Right forelimb (tissue), 1 donor: ENCODE measurements around the gene CTNND2.

Experiments
- DNase-seq: peaks from one replicate; pipeline ENCODE4 v3.0.0-alpha.2; 2018

The CTNND2 gene

GRCh38 chr5:11000515-11001353, 903.5 kb downstream of the CTNND2 start:
- DNase-seq: no peak

GRCh38 chr5:10999714-11000113, 904.5 kb downstream of the CTNND2 start:
- no peak for DNase-seq

- DNase-seq: no peak
Observed at GRCh38 chr5:10995891-10996290, 908.4 kb downstream of the CTNND2 start.

GRCh38 chr5:10994091-10994986, 909.9 kb downstream of the CTNND2 start:
- no peak for DNase-seq

- no peak for DNase-seq
Observed at GRCh38 chr5:10990634-10991033, 913.6 kb downstream of the CTNND2 start.

- DNase-seq: no peak
Observed at GRCh38 chr5:10989577-10990263, 914.5 kb downstream of the CTNND2 start.

GRCh38 chr5:10988622-10989021, 915.6 kb downstream of the CTNND2 start:
- DNase-seq: no peak

- DNase-seq: peak; percentile 72
Observed at GRCh38 chr5:10987925-10988504, 916.2 kb downstream of the CTNND2 start.

GRCh38 chr5:10987276-10987924, 916.8 kb downstream of the CTNND2 start:
- DNase-seq: no peak

- DNase-seq: no peak
Observed at GRCh38 chr5:10985721-10986110, 918.5 kb downstream of the CTNND2 start.

- no peak for DNase-seq
Observed at GRCh38 chr5:10985091-10985720, 919.0 kb downstream of the CTNND2 start.

- no peak for DNase-seq
Observed at GRCh38 chr5:10984021-10984715, 920.1 kb downstream of the CTNND2 start.

- no peak for DNase-seq
Observed at GRCh38 chr5:10982626-10983025, 921.6 kb downstream of the CTNND2 start.

- DNase-seq: no peak
Observed at GRCh38 chr5:10981932-10982331, 922.3 kb downstream of the CTNND2 start.

- DNase-seq: no peak
Observed at GRCh38 chr5:10977011-10977410, 927.2 kb downstream of the CTNND2 start.

GRCh38 chr5:10975945-10976344, 928.3 kb downstream of the CTNND2 start:
- DNase-seq: no peak

- DNase-seq: no peak
Observed at GRCh38 chr5:10974850-10975249, 929.4 kb downstream of the CTNND2 start.

GRCh38 chr5:10973316-10973715, 930.9 kb downstream of the CTNND2 start:
- DNase-seq: no peak

GRCh38 chr5:10969684-10970180, 934.5 kb downstream of the CTNND2 start:
- no peak for DNase-seq

- DNase-seq: no peak
Observed at GRCh38 chr5:10964806-10965205, 939.4 kb downstream of the CTNND2 start.

GRCh38 chr5:10958728-10959127, 945.5 kb downstream of the CTNND2 start:
- no peak for DNase-seq
